ENCODE data around the gene HELZ2.

DNA sequence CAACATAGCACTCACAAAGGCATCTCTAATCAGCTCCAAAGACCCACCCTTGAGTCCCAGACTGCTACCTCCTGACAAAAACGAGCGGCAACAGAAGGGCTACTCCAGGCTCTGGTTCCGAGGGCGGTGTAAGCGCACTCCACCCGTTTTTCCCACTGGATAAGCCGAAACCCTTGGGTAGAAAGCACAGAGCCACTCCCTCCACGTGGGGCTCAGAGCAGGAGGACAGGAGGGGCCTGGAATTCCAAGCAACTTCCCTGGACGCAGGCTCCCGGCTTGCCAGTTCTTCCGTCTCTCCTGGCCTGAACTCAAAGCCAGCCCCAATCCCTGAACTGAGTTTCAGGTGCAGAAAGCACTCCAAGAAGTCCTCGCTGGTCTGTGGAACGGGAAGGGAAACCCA, 45.5 kb upstream of the HELZ2 start:
- TF ChIP-seq, protein P1, sequence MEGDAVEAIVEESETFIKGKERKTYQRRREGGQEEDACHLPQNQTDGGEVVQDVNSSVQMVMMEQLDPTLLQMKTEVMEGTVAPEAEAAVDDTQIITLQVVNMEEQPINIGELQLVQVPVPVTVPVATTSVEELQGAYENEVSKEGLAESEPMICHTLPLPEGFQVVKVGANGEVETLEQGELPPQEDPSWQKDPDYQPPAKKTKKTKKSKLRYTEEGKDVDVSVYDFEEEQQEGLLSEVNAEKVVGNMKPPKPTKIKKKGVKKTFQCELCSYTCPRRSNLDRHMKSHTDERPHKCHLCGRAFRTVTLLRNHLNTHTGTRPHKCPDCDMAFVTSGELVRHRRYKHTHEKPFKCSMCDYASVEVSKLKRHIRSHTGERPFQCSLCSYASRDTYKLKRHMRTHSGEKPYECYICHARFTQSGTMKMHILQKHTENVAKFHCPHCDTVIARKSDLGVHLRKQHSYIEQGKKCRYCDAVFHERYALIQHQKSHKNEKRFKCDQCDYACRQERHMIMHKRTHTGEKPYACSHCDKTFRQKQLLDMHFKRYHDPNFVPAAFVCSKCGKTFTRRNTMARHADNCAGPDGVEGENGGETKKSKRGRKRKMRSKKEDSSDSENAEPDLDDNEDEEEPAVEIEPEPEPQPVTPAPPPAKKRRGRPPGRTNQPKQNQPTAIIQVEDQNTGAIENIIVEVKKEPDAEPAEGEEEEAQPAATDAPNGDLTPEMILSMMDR (conservative IDR thresholded peaks at IDR 0.05; ENCODE audit: low read length) = no peak
- TF ChIP-seq EZH2phosphoT487 (IDR thresholded peaks at IDR 0.05; ENCODE audit: borderline replicate concordance, low read depth, low read length) = no peak
